GM21529 (cell line): ENCODE data around the gene PROCR.
"Not testable (repeated sequence)": the region's sequence is repeated elsewhere in the genome, so short reads cannot be mapped to it uniquely, and the experiment has no call there.

Source experiments
- ATAC-seq: cut with Tn5 transposase; IDR thresholded peaks from one replicate; pipeline ENCODE4 v1.9.1; 2021; ENCODE audit not compliant: unreplicated experiment

Gene PROCR

DNA sequence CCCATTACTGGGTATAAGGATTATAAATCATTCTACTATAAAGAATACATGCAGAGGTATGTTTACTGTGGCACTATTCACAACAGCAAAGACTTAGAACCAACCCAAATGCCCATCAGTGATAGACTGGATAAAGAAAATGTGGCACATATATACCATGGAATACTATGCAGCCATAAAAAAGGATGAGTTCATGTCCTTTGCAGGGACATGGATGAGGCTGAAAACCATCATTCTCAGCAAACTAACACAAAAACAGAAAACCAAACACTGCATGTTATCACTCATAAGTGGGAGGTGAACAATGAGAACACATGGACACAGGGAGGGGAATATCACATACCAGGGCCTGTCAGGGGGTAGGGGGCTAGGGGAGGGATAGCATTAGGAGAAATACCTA lies 7.3 kb upstream of the PROCR start:
- ATAC-seq: not testable (repeated sequence)

DNA sequence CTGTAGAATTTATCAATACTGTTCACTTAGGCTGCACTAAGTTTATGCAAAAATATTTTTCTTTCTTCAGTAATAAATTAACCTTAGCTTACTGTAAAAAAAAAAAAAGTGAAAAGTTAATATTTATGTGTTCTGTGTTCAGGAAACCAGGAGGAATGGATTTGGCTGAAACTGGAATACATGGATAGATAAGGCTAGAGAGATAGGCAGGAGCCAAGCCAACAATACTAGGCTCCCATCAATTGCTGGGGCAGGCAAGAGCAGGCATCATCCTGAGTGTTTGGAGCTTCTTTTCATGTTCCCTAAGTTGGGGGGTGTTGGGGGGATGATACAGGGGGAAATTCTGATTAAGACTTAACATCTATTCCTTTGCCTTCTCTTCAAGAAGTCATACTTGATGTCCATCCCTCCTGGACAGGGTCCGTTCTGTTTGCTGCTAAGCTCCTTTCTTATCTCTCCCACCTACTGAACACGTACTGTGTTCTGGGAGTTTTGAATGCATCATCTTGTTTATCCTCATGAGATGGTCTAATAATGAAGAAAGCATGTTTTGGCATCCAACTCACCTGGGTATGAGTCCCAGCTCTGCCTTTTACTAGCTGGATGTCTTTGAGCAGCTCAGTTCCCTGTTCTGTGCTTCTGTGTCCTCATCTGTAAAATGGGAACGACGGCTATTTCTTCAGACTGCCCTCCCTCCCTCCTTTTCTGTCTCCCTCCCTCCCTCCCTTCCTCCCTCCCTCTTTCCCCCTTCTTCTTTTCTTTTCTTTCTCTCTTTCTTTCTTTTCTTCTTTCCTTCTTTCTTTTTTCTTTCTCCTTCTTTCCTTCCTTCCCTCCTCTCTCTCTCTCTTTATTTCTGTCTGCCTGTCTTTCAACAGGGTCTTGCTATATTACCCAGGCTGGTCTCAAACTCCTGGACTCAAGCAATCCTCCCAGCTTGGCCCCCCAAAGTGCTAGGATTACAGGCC lies 6.4 kb upstream of the PROCR start:
- no peak for ATAC-seq

- ATAC-seq: no peak
Measured at GRCh38 chr20:35166242-35166830, 5.5 kb upstream of the PROCR start.

GRCh38 chr20:35167787-35168186 lies 4.1 kb upstream of the PROCR start:
- no peak for ATAC-seq

- not testable (repeated sequence) for ATAC-seq
Measured at GRCh38 chr20:35168701-35169409, 3.0 kb upstream of the PROCR start.

- no peak for ATAC-seq
Measured at GRCh38 chr20:35171438-35171752, 477 bp upstream of the PROCR start.

DNA sequence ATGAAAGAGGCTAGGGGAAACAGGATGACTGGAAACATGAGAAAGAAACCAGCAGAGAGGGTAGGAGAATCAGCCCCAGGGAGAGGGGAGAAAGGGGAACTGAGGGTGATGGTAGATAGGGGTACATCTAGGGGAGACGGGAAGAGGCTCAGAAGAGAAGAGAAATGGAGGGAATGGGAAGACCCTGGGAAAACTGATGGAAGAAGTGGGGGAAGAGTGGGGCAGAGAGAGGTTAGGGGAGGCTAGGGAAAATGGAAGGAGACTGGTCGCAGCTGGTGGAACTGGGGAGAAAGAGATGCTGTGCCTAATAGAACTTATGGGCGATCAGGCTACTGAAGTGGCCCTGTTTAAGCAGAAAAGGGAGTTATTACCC lies 548 bp downstream of the PROCR start:
- ATAC-seq: no peak

- no peak for ATAC-seq
Measured at GRCh38 chr20:35173576-35174192, 1.8 kb downstream of the PROCR start.

DNA sequence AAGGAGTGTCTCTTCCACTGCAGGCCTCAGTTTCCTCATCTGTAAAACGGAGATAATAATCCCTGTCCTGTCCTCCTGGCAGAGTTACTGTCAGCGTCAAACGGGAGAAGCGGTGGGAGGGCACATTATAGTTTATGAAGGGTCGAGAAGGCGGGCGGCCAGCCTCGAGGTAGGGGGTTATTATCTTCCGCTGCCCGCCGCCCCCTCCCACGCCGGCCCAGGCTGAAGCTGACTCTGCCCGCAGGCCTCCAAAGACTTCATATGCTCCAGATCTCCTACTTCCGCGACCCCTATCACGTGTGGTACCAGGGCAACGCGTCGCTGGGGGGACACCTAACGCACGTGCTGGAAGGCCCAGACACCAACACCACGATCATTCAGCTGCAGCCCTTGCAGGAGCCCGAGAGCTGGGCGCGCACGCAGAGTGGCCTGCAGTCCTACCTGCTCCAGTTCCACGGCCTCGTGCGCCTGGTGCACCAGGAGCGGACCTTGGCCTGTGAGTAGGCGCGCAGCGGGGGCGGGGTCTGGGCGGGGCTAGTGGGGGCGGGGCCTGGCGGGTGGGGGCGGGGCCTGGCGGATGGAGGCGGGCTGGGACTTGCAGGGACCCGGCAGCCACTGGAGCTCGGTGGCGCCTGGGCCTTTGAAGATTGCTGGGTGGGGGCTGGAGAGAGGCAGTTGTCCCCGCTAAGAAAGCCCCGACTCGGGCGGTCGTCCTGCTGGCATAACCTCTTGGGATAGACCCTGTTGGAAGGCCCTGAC lies 2.8 kb downstream of the PROCR start:
- ATAC-seq: no peak

- ATAC-seq: no peak
Measured at GRCh38 chr20:35176132-35176531, 4.3 kb downstream of the PROCR start.

DNA sequence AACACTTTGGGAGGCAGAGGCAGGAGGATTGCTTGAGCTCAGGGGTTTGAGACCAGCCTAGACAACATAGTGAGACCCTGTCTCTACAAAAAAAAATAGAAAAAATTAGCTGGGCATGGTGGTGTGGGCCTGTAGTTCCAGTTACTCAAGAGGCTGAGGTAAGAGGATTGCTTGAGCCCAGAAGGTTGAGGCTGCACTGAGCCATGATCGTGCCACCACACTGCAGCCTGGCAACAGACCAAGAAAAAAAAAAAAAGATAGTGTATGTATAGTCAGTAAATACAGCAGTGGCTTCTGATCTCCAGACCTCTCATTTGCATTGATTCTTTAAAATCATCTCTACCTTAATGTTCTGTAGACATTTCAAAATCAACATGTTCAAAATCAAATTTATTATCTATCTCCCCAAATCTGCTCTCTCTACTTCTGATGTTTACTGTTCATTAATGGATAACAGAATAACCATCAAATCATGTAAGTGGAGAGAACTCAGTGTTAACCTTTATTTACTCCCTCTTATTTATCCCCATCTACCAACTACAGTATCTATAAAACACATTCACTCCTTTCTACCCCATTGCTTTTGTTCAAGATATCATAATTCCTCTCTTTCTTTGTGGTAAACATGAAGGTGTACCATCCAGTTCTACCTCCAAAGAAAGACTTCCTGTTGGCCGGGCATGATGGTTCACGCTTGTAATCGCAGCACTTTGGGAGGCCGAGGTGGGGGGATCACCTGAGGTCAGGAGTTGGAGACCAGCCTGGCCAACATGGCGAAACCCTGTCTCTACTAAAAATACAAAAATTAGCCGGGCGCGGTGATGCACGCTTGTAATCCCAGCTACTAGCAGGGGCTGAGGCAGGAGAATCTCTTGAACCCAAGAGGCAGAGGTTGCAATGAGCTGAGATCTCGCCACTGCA lies 7.7 kb downstream of the PROCR start:
- ATAC-seq: no peak

DNA sequence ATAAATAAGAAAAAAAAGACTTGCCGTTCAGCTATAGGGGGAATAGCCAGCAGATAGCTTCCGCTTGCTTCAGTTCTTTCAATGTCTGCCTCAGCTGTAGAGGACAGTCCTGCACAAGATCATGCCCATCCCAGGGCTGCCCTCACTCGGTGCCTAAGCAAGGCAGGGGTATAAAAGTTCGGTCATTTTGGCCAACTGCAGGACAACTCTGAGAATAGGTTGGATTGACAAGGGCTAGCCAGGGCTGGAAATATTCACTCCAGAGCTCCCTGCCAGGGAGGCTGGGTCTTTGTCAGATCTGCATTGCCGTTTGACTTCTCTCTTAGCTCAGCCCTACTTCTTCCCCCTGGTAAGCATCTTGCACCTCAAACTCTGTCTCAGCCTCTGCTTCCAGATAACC lies 8.4 kb downstream of the PROCR start:
- no peak for ATAC-seq

GRCh38 chr20:35181731-35182130 lies 9.9 kb downstream of the PROCR start:
- no peak for ATAC-seq

GRCh38 chr20:35186691-35187289 lies 14.9 kb downstream of the PROCR start:
- ATAC-seq: not testable (repeated sequence)

DNA sequence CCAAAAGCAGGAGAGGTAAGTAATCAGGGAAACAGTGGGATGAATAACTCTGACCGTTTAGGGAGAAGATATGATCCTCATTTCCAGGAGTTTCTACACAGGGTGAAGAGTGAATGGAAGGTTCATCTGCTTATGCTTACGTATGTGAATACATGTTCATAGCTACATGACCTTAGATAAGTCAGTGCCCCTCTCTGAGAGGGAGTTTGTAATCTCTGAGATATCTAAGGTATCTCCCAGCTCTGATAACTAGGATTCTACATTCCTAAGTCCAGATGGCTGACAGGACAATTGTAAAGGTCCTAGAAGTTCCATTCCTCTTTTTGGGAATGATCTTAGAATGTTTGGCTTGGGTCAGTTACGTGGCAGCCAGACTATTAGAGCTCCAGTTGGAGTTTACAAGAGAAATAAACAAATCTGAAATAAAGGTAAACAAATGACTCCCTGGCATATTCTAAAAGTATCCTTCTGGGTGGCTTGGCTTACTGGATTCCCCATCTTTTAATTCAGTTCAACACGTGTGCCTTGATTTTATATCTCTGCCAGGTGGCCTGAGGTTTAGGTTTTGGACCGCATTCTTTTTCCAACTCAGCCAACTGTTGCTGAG lies 15.8 kb downstream of the PROCR start:
- ATAC-seq: no peak

GRCh38 chr20:35189223-35189622 lies 17.4 kb downstream of the PROCR start:
- ATAC-seq: not testable (repeated sequence)

DNA sequence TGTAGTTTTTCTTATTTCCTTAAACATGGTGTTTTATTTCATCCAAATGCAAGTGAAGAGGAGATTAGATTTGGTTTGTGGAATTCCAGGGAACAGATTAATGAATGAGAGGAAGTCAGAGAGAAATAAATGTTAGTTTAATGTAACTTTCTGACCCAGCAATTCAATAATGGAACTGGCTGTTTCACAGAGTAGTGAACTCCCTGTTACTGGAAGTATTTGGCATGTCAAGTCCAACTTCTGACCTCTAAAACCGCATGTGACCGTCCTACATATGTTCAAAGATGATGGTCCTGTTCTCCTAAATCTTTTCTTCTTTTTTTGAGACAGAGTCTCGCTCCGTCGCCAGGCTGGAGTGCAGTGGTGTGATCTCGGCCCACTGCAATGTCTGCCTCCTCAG lies 18.7 kb downstream of the PROCR start:
- ATAC-seq: no peak

GRCh38 chr20:35191419-35192117 lies 19.7 kb downstream of the PROCR start:
- no peak for ATAC-seq
